ENCODE data around the gene SLC25A21.

DNA sequence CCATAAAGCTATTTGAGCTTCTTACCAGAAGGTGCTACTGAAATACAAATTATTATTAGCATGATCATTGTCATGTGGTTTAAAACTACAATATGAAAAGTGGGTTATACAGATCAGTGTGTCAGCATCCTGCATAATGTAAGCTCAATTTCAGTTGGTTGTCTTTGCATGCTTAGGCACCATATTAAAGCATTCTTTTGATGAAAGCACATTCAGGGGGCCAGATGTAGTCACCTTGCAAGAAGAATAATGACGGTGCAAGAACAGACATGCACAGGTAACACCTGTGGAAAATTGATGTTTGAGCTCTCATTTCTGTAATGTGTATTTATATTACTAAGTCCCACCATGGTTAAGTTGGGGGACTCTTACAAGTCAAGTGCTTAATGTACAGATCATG, 386.9 kb downstream of the SLC25A21 start:
- TF ChIP-seq, protein P1, sequence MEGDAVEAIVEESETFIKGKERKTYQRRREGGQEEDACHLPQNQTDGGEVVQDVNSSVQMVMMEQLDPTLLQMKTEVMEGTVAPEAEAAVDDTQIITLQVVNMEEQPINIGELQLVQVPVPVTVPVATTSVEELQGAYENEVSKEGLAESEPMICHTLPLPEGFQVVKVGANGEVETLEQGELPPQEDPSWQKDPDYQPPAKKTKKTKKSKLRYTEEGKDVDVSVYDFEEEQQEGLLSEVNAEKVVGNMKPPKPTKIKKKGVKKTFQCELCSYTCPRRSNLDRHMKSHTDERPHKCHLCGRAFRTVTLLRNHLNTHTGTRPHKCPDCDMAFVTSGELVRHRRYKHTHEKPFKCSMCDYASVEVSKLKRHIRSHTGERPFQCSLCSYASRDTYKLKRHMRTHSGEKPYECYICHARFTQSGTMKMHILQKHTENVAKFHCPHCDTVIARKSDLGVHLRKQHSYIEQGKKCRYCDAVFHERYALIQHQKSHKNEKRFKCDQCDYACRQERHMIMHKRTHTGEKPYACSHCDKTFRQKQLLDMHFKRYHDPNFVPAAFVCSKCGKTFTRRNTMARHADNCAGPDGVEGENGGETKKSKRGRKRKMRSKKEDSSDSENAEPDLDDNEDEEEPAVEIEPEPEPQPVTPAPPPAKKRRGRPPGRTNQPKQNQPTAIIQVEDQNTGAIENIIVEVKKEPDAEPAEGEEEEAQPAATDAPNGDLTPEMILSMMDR (IDR thresholded peaks at IDR 0.05): no peak
- no peak for TF ChIP-seq POLR2AphosphoS5 (IDR thresholded peaks at IDR 0.05)
